H9 (cell line): Measurements from ENCODE around the gene NEGR1. TPM values are rescaled to one million over a fixed set of nuclear protein-coding genes. Genes with fewer than 3 reads are reported as not detected.

Source experiments
- DNase-seq: peaks from one replicate; pipeline ENCODE4 v3.0.0-alpha.2; 2017
- H2AFZ ChIP-seq: one replicate; pipeline ENCODE4 v1.6.1; 2013; ENCODE audit warnings: mild to moderate bottlenecking, low read length, control low read depth, moderate library complexity
- H2AK5ac ChIP-seq: 2 replicates; pipeline ENCODE4 v1.6.1; 2013; ENCODE audit warnings: low read length, control low read depth, mixed read lengths; ENCODE audit not compliant: insufficient read length
- H2BK120ac ChIP-seq: one replicate; pipeline ENCODE4 v1.6.1; 2013; ENCODE audit warnings: low read depth, mild to moderate bottlenecking, low read length, control low read depth, inconsistent platforms; ENCODE audit not compliant: poor library complexity, severe bottlenecking
- H2BK12ac ChIP-seq: 2 replicates; pipeline ENCODE4 v1.6.1; 2013; ENCODE audit warnings: low read length, control low read depth, mixed read lengths, low read depth; ENCODE audit not compliant: insufficient read length
- H2BK15ac ChIP-seq: 2 replicates; pipeline ENCODE4 v1.6.1; 2013; ENCODE audit warnings: low read depth, low read length, control low read depth
- H2BK20ac ChIP-seq: one replicate; pipeline ENCODE4 v1.6.1; 2013; ENCODE audit warnings: low read depth, mild to moderate bottlenecking, low read length, control low read depth, inconsistent platforms; ENCODE audit not compliant: poor library complexity, severe bottlenecking
- H2BK5ac ChIP-seq: 2 replicates; pipeline ENCODE4 v1.6.1; 2013; ENCODE audit warnings: low read length, control low read depth, mixed read lengths; ENCODE audit not compliant: insufficient read length
- H3K14ac ChIP-seq: 2 replicates; pipeline ENCODE4 v1.6.1; 2013; ENCODE audit warnings: low read length, control low read depth; ENCODE audit not compliant: insufficient read depth
- H3K18ac ChIP-seq: 2 replicates; pipeline ENCODE4 v1.6.1; 2013; ENCODE audit warnings: low read depth, mild to moderate bottlenecking, mixed read lengths, low read length, control low read depth; ENCODE audit not compliant: insufficient read length
- H3K23ac ChIP-seq: 2 replicates; pipeline ENCODE4 v1.6.1; 2013; ENCODE audit warnings: low read length, control low read depth, mixed read lengths, low read depth; ENCODE audit not compliant: insufficient read length
- H3K23me2 ChIP-seq: 2 replicates; pipeline ENCODE4 v1.6.1; 2013; ENCODE audit warnings: low read depth, mild to moderate bottlenecking, mixed read lengths, low read length, control low read depth; ENCODE audit not compliant: insufficient read length, poor library complexity, severe bottlenecking
- H3K27ac ChIP-seq: 2 replicates; pipeline ENCODE4 v1.5.1; 2013; ENCODE audit warnings: low read length, control low read depth, mixed read lengths, low read depth; ENCODE audit not compliant: insufficient read length
- H3K27me3 ChIP-seq: 2 replicates; pipeline ENCODE4 v1.6.1; 2013; ENCODE audit warnings: low read length, control low read depth, inconsistent platforms; ENCODE audit not compliant: insufficient read depth
- H3K4ac ChIP-seq: 2 replicates; pipeline ENCODE4 v1.6.1; 2013; ENCODE audit warnings: low read depth, mild to moderate bottlenecking, control low read depth, inconsistent platforms, low read length, moderate library complexity
- H3K4me1 ChIP-seq: 2 replicates; pipeline ENCODE4 v1.6.1; 2013; ENCODE audit warnings: low read length, control low read depth, inconsistent platforms; ENCODE audit not compliant: insufficient read depth
- H3K4me2 ChIP-seq: 2 replicates; pipeline ENCODE4 v1.6.1; 2013; ENCODE audit warnings: low read length, control low read depth, mixed read lengths; ENCODE audit not compliant: insufficient read length, insufficient read depth
- H3K56ac ChIP-seq: 2 replicates; pipeline ENCODE4 v1.6.1; 2013; ENCODE audit warnings: low read depth, mild to moderate bottlenecking, mixed read lengths, low read length, control low read depth; ENCODE audit not compliant: insufficient read length
- H3K79me1 ChIP-seq: 2 replicates; pipeline ENCODE4 v1.6.1; 2013; ENCODE audit warnings: low read depth, mild to moderate bottlenecking, moderate library complexity, low read length, control low read depth, inconsistent platforms; ENCODE audit not compliant: insufficient read depth, poor library complexity, severe bottlenecking
- H3K79me2 ChIP-seq: 2 replicates; pipeline ENCODE4 v1.6.1; 2013; ENCODE audit warnings: low read length, control low read depth, inconsistent platforms; ENCODE audit not compliant: insufficient read depth
- H3K9ac ChIP-seq: 2 replicates; pipeline ENCODE4 v1.6.1; 2013; ENCODE audit warnings: low read length, control low read depth, mixed read lengths; ENCODE audit not compliant: insufficient read length; ENCODE audit errors: extremely low read depth
- H3K9me3 ChIP-seq: one replicate; pipeline ENCODE4 v1.6.1; 2013; ENCODE audit warnings: low read depth, low read length, inconsistent platforms; ENCODE audit not compliant: control insufficient read depth
- H3T11ph ChIP-seq: one replicate; pipeline ENCODE4 v1.6.1; 2013; ENCODE audit warnings: mild to moderate bottlenecking, low read length, control low read depth, inconsistent platforms
- H4K20me1 ChIP-seq: one replicate; pipeline ENCODE4 v1.6.1; 2013; ENCODE audit not compliant: control insufficient read depth, insufficient read length, insufficient read depth
- H4K5ac ChIP-seq: 2 replicates; pipeline ENCODE4 v1.6.1; 2013; ENCODE audit warnings: low read depth, mild to moderate bottlenecking, mixed read lengths, low read length, control low read depth; ENCODE audit not compliant: insufficient read length
- H4K8ac ChIP-seq: replicated peaks from 2 replicates; pipeline ENCODE4 v1.6.1; 2013; ENCODE audit warnings: low read length, control low read depth, mixed read lengths, low read depth; ENCODE audit not compliant: insufficient read length
- H4K91ac ChIP-seq: 2 replicates; pipeline ENCODE4 v1.6.1; 2013; ENCODE audit warnings: low read depth, mild to moderate bottlenecking, moderate library complexity, mixed read lengths, low read length, control low read depth; ENCODE audit not compliant: insufficient read length
- H3K27ac Mint-ChIP-seq, 3 experiments: 2 replicates in 2 of 3; 3 replicates in 1 of 3; pipeline ENCODE4 v1.8.0; 2020 to 2021; ENCODE audit warnings: mixed read lengths in 3 of 3, mild to moderate bottlenecking in 1 of 3, moderate library complexity in 1 of 3
- H3K27me3 Mint-ChIP-seq: 2 replicates; pipeline ENCODE4 v1.8.0; 2021; ENCODE audit warnings: low read depth, mild to moderate bottlenecking, moderate library complexity, mixed read lengths
- H3K36me3 Mint-ChIP-seq, 3 experiments: 2 replicates in 2 of 3; 3 replicates in 1 of 3; pipeline ENCODE4 v1.8.0; 2020 to 2021; ENCODE audit warnings: low read depth in 3 of 3, mixed read lengths in 3 of 3; ENCODE audit not compliant: insufficient read depth in 1 of 3
- H3K4me1 Mint-ChIP-seq, 2 experiments: 2 replicates each; pipeline ENCODE4 v1.8.0; 2020; ENCODE audit warnings: mixed read lengths in 2 of 2
- H3K4me3 Mint-ChIP-seq, 2 experiments: 2 replicates in 1 of 2; 3 replicates in 1 of 2; pipeline ENCODE4 v1.8.0; 2020 to 2021; ENCODE audit warnings: mild to moderate bottlenecking in 2 of 2, mixed read lengths in 2 of 2, moderate library complexity in 1 of 2
- H3K9me3 Mint-ChIP-seq, 2 experiments: 2 replicates in 1 of 2; 3 replicates in 1 of 2; pipeline ENCODE4 v1.8.0; 2020; ENCODE audit warnings: mild to moderate bottlenecking in 2 of 2, mixed read lengths in 2 of 2, moderate library complexity in 1 of 2
- WGBS: extraction: QIAGEN DNeasy Blood & Tissue Kit; methylation state at CpG from one replicate; pipeline ENCODE4 v1.1.7; 2013; ENCODE audit warnings: missing lambda C conversion rate, low lambda C conversion rate, mixed read lengths; ENCODE audit not compliant: insufficient read length; ENCODE audit errors: extremely low coverage; 5-methylcytosine and 5-hydroxymethylcytosine counted together
- total RNA-seq: library from RNA; stranded (reverse); gene quantifications from 2 replicates; pipeline ENCODE4 v1.2.1, GENCODE V29; 2021
- TF ChIP-seq, protein P1 (sequence below): fragments of 200-600 bp; sonication (generic); conservative IDR thresholded peaks from 3 replicates; pipeline ENCODE4 v1.8.0; 2021; ENCODE audit warnings: antibody characterized with exemption, mild to moderate bottlenecking

Gene NEGR1
- total RNA-seq, 1 experiment from 2014 or later = 0.13 TPM

DNA sequence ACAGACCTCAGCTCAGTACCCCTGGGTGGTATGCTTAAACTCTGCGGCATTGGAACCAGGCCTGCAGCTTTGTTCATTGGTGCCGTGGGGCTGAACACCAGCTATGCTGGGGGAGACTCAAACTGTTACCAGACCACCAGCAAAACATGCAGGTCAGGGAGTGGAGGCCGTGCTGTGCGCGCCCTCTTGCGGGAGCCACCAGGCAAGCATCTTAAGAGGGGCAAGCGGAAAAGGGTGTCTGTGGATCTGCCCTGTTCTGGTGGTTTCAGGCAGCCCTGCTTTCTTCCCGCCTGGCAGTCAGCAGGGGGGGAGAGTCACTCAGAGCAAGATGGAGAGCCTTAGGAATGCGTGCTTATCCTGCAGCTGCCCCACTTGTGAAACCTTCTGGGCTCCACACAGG is 924.6 kb downstream of the NEGR1 start:
- Histone ChIP-seq H2BK20ac (no peak overlapping the region), H4K20me1 (no peaks in the 10 kb centered on the region), H4K91ac (no peak overlapping the region), H3K14ac (no peak overlapping the region), H2BK120ac (no peak overlapping the region), H3K27ac (no peak overlapping the region), H2BK5ac (no peak overlapping the region), H3K79me2 (no peaks in the 10 kb centered on the region), H2AK5ac (no peak overlapping the region), H2AFZ (no peak overlapping the region), H3K9me3 (no peaks in the 10 kb centered on the region), H3K4me2 (no peak overlapping the region), H3K79me1 (no peaks in the 10 kb centered on the region), H4K8ac (no peak overlapping the region), H2BK12ac (no peak overlapping the region), H3K4me1 (no peaks in the 10 kb centered on the region), H3K18ac (no peak overlapping the region), H3K9ac (no peak overlapping the region), H3K23me2 (no peaks in the 10 kb centered on the region), H4K5ac (no peak overlapping the region), H3T11ph (no peak overlapping the region), H3K4ac (no peak overlapping the region), H3K23ac (no peak overlapping the region), H3K27me3 (no peaks in the 10 kb centered on the region), H2BK15ac (no peak overlapping the region), H3K56ac (no peak overlapping the region)
- WGBS = no CpG with 5 or more reads among the region's 9 CpGs
- H3K27me3 Mint-ChIP-seq = no peaks in the 10 kb centered on the region
- TF ChIP-seq, protein P1, sequence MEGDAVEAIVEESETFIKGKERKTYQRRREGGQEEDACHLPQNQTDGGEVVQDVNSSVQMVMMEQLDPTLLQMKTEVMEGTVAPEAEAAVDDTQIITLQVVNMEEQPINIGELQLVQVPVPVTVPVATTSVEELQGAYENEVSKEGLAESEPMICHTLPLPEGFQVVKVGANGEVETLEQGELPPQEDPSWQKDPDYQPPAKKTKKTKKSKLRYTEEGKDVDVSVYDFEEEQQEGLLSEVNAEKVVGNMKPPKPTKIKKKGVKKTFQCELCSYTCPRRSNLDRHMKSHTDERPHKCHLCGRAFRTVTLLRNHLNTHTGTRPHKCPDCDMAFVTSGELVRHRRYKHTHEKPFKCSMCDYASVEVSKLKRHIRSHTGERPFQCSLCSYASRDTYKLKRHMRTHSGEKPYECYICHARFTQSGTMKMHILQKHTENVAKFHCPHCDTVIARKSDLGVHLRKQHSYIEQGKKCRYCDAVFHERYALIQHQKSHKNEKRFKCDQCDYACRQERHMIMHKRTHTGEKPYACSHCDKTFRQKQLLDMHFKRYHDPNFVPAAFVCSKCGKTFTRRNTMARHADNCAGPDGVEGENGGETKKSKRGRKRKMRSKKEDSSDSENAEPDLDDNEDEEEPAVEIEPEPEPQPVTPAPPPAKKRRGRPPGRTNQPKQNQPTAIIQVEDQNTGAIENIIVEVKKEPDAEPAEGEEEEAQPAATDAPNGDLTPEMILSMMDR = peak; percentile 64
- peak; percentile 83 for DNase-seq
- H3K27ac Mint-ChIP-seq = no peak overlapping the region
- no peaks in the 10 kb centered on the region for H3K9me3 Mint-ChIP-seq
- H3K36me3 Mint-ChIP-seq = peaks cover 0 to 2% (median 0%) of the 10 kb centered on the region in 3 experiments; a peak in 1 of 7 replicates
- H3K4me3 Mint-ChIP-seq = no peak overlapping the region
- H3K4me1 Mint-ChIP-seq = no peaks in the 10 kb centered on the region
